Suprapubic skin (tissue), 4 donors: ENCODE data around the gene CFAP100. TPM values are rescaled to one million over a fixed set of nuclear protein-coding genes. Genes with fewer than 3 reads are reported as not detected.

Experiments
- DNase-seq, 2 donors: peaks; one replicate each; pipeline ENCODE4 v3.0.0-alpha.2; 2019; ENCODE audit warnings: low spot score in 2 of 2
- H3K27ac ChIP-seq: fragments of 200-600 bp; sonication (generic); one replicate; pipeline ENCODE4 v1.5.1; 2019
- H3K27me3 ChIP-seq: fragments of 200-600 bp; sonication (generic); one replicate; pipeline ENCODE4 v1.5.1; 2019
- H3K36me3 ChIP-seq: fragments of 200-600 bp; sonication (generic); one replicate; pipeline ENCODE4 v1.5.1; 2019
- H3K4me1 ChIP-seq: fragments of 200-600 bp; sonication (generic); one replicate; pipeline ENCODE4 v1.5.1; 2019
- H3K4me3 ChIP-seq: fragments of 200-600 bp; sonication (generic); one replicate; pipeline ENCODE4 v1.5.1; 2019; ENCODE audit warnings: mild to moderate bottlenecking
- H3K9me3 ChIP-seq: fragments of 200-600 bp; sonication (generic); one replicate; pipeline ENCODE4 v1.5.1; 2019
- CTCF ChIP-seq, 2 donors: fragments of 200-600 bp in 1 of 2; fragments of 450-650 bp in 1 of 2; sonication (generic) in 1 of 2; IDR thresholded peaks; one replicate each; pipeline ENCODE4 v1.5.1; 2016 to 2019; ENCODE audit warnings: antibody characterized with exemption in 2 of 2, mild to moderate bottlenecking in 1 of 2, moderate library complexity in 1 of 2
- EP300 ChIP-seq: sonication (generic); formaldehyde crosslinking; IDR thresholded peaks from one replicate; pipeline ENCODE4 v1.6.1; 2017; ENCODE audit warnings: antibody characterized with exemption
- POLR2A ChIP-seq, 2 donors: fragments of 450-650 bp; IDR thresholded peaks; one replicate each; pipeline ENCODE4 v1.6.1; 2017; ENCODE audit warnings: antibody characterized with exemption in 2 of 2, mild to moderate bottlenecking in 2 of 2, moderate library complexity in 2 of 2
- POLR2AphosphoS5 ChIP-seq, 3 donors: sonication (generic); formaldehyde crosslinking; IDR thresholded peaks; one replicate each; pipeline ENCODE4 v1.6.1; 2017; ENCODE audit warnings: antibody characterized with exemption in 3 of 3
- WGBS: methylation state at CpG from one replicate; pipeline ENCODE4 v1.1.5; 2018; 5-methylcytosine and 5-hydroxymethylcytosine counted together
- total RNA-seq, 4 donors: library from RNA; depleted of rRNA; stranded (reverse); fragments of >200 nt; gene quantifications; one replicate each; pipeline ENCODE4 v1.1.0, GENCODE V29; 2016

CFAP100 gene
- total RNA-seq, 4 donors from 2014 or later: not detected

DNA sequence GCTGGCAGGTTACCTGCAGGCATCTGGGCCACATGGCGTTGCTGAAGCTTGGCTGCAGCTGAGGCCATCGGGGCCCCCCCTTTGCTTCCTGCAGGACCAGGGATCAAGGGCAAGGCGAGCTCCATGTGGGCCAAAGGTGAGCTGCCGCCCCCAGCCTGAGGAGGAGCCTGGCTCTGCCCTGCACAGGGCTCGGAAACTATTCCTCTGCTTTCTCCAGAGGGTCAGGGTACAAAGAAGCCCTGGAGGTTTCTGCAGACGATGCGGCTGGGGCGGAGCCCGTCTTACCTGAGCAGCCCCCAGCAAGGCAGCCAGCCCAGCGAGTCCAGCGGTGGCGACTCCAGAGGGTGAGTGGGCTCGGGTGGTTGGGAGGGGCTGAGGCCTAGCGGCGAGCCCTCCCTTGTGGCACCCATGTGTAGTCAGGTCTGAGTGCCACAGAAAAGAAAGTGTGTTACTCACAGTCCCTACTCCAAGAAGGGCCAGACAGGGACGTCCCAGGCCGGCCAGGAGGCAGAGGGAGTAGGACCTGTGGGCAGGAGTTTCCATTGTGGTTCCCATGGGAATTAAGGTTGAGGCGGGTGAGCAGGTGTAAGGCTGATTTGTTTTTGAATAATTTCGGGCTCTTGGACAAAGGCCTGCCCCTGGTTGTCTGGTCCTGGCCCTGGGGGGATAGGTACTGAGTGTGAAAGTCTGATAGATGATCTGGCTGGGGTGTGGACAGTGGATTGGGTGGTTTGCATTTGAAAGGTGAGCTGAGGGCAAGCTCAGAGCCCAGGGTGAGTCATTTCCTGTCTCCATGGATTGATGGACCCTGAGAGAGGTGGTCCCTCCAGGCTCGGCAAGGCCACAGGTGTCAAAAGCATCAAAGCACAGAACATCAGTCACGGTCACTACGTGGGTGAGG lies 25.4 kb downstream of the CFAP100 start:
- Histone ChIP-seq H3K27me3 (peaks cover 42% of the 10 kb centered on the region), H3K36me3 (no peaks in the 10 kb centered on the region), H3K27ac (no peak overlapping the region), H3K9me3 (no peaks in the 10 kb centered on the region), H3K4me1 (no peaks in the 10 kb centered on the region), H3K4me3 (no peak overlapping the region)
- WGBS: 73% methylated on average over 20 of the region's 22 CpGs
- DNase-seq: no peak
- TF ChIP-seq EP300: no peak
- no peak for TF ChIP-seq POLR2A (IDR thresholded peaks at IDR 0.05)
- TF ChIP-seq CTCF (IDR thresholded peaks at IDR 0.05): no peak
- TF ChIP-seq POLR2AphosphoS5 (IDR thresholded peaks at IDR 0.05): no peak

- no peak for DNase-seq
- TF ChIP-seq POLR2A (IDR thresholded peaks at IDR 0.05) (no peak), CTCF (IDR thresholded peaks at IDR 0.05) (no peak), POLR2AphosphoS5 (IDR thresholded peaks at IDR 0.05) (no peak), EP300 (no peak)
- WGBS: 79% methylated on average over 8 of the region's 10 CpGs
These were observed 26.9 kb downstream of the CFAP100 start for GRCh38 chr3:126421573-126422119.

DNA sequence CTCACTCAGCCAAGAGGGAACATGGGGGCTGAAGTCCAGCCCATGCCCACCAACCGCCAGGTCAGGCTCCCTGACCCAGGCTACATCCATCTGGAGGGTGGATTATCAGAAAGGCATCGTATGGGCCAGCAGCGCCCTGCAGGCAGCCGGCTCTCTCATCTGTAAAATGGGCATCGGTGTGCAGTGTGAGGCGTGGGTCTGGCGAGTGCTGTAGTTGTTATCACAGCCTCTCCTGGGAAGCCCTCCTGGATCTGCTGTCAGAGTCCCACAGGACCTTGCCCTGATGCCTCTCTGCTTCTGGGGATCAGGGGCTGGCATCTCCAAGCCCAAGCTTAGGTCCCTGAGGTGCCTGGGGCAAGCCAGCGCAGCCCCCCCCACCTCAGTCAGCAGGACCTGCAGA lies 27.4 kb downstream of the CFAP100 start:
- Histone ChIP-seq H3K27me3 (peaks cover 22% of the 10 kb centered on the region), H3K4me3 (no peak overlapping the region)
- no CpG with 5 or more reads among the region's 8 CpGs for WGBS

More at GRCh38 chr3:126421573-126422119, 26.9 kb downstream of the CFAP100 start:
- Histone ChIP-seq H3K9me3 (peaks cover 11% of the 10 kb centered on the region), H3K27me3 (peaks cover 27% of the 10 kb centered on the region), H3K27ac (no peak overlapping the region), H3K4me3 (no peak overlapping the region), H3K4me1 (no peaks in the 10 kb centered on the region), H3K36me3 (no peaks in the 10 kb centered on the region)

GRCh38 chr3:126422571-126423091 lies 27.9 kb downstream of the CFAP100 start:
- no peak for TF ChIP-seq CTCF (IDR thresholded peaks at IDR 0.05)
- TF ChIP-seq POLR2AphosphoS5 (IDR thresholded peaks at IDR 0.05): no peak
- TF ChIP-seq POLR2A (IDR thresholded peaks at IDR 0.05): no peak
- TF ChIP-seq EP300: no peak
- H3K27me3 ChIP-seq: peaks cover 17% of the 10 kb centered on the region
- H3K9me3 ChIP-seq: peaks cover 20% of the 10 kb centered on the region
- no peaks in the 10 kb centered on the region for H3K4me1 ChIP-seq
- no peak for DNase-seq
- no peak overlapping the region for H3K27ac ChIP-seq
- no peak overlapping the region for H3K4me3 ChIP-seq
- no peaks in the 10 kb centered on the region for H3K36me3 ChIP-seq
- WGBS: 95% methylated on average over 3 of the region's 4 CpGs

More for the DNA sequence above, 27.4 kb downstream of the CFAP100 start:
- TF ChIP-seq CTCF (IDR thresholded peaks at IDR 0.05): no peak
- TF ChIP-seq POLR2AphosphoS5 (IDR thresholded peaks at IDR 0.05): no peak
- TF ChIP-seq EP300: no peak
- TF ChIP-seq POLR2A (IDR thresholded peaks at IDR 0.05): no peak
- no peak for DNase-seq
- no peaks in the 10 kb centered on the region for H3K4me1 ChIP-seq
- H3K9me3 ChIP-seq: peaks cover 15% of the 10 kb centered on the region
- H3K27ac ChIP-seq: no peak overlapping the region
- H3K36me3 ChIP-seq: no peaks in the 10 kb centered on the region
